Measurements from ENCODE around the gene SPDYE2.
"Not testable (repeated sequence)": the region's sequence is repeated elsewhere in the genome, so short reads cannot be mapped to it uniquely, and the experiment has no call there.

DNA sequence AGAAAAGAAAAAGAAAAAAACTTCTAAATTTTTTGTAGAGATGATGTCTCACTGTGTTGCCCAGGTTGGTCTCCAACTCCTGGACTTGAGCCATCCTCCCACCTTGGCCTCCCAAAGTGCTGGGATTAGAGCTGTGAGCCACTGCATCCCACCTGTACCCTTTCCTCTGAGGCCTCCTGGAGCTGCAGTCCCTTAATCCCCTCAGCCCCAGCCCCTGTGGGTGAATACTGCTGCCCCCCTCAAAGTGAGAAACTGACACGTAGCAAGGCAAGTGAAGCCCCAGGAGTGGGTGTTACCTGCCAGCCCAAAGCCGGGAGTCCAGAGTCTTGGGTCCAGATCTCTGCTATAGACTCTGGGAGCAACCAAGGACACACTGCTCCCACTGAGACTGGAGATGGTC, 26.2 kb upstream of the SPDYE2 start:
- TF ChIP-seq, protein P1, sequence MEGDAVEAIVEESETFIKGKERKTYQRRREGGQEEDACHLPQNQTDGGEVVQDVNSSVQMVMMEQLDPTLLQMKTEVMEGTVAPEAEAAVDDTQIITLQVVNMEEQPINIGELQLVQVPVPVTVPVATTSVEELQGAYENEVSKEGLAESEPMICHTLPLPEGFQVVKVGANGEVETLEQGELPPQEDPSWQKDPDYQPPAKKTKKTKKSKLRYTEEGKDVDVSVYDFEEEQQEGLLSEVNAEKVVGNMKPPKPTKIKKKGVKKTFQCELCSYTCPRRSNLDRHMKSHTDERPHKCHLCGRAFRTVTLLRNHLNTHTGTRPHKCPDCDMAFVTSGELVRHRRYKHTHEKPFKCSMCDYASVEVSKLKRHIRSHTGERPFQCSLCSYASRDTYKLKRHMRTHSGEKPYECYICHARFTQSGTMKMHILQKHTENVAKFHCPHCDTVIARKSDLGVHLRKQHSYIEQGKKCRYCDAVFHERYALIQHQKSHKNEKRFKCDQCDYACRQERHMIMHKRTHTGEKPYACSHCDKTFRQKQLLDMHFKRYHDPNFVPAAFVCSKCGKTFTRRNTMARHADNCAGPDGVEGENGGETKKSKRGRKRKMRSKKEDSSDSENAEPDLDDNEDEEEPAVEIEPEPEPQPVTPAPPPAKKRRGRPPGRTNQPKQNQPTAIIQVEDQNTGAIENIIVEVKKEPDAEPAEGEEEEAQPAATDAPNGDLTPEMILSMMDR (IDR thresholded peaks at IDR 0.05; ENCODE audit: low read depth, low read length, missing input control), result not testable (repeated sequence)
- TF ChIP-seq SP1 (IDR thresholded peaks at IDR 0.05); HNF4G (IDR thresholded peaks at IDR 0.05); TAF1 (conservative IDR thresholded peaks at IDR 0.05); GABPA (IDR thresholded peaks at IDR 0.05 in 1 of 2, conservative IDR thresholded peaks at IDR 0.05 in 1 of 2); RAD21 (IDR thresholded peaks at IDR 0.05); YY1 (IDR thresholded peaks at IDR 0.05); JUND (IDR thresholded peaks at IDR 0.05); FOXA2 (IDR thresholded peaks at IDR 0.05): not testable (repeated sequence)
- TF ChIP-seq, protein P2, sequence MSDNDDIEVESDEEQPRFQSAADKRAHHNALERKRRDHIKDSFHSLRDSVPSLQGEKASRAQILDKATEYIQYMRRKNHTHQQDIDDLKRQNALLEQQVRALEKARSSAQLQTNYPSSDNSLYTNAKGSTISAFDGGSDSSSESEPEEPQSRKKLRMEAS (IDR thresholded peaks at IDR 0.05), result not testable (repeated sequence)
- TF ChIP-seq, protein P3, sequence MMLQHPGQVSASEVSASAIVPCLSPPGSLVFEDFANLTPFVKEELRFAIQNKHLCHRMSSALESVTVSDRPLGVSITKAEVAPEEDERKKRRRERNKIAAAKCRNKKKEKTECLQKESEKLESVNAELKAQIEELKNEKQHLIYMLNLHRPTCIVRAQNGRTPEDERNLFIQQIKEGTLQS (IDR thresholded peaks at IDR 0.05), result not testable (repeated sequence)
- TF ChIP-seq, protein P4, sequence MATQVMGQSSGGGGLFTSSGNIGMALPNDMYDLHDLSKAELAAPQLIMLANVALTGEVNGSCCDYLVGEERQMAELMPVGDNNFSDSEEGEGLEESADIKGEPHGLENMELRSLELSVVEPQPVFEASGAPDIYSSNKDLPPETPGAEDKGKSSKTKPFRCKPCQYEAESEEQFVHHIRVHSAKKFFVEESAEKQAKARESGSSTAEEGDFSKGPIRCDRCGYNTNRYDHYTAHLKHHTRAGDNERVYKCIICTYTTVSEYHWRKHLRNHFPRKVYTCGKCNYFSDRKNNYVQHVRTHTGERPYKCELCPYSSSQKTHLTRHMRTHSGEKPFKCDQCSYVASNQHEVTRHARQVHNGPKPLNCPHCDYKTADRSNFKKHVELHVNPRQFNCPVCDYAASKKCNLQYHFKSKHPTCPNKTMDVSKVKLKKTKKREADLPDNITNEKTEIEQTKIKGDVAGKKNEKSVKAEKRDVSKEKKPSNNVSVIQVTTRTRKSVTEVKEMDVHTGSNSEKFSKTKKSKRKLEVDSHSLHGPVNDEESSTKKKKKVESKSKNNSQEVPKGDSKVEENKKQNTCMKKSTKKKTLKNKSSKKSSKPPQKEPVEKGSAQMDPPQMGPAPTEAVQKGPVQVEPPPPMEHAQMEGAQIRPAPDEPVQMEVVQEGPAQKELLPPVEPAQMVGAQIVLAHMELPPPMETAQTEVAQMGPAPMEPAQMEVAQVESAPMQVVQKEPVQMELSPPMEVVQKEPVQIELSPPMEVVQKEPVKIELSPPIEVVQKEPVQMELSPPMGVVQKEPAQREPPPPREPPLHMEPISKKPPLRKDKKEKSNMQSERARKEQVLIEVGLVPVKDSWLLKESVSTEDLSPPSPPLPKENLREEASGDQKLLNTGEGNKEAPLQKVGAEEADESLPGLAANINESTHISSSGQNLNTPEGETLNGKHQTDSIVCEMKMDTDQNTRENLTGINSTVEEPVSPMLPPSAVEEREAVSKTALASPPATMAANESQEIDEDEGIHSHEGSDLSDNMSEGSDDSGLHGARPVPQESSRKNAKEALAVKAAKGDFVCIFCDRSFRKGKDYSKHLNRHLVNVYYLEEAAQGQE (IDR thresholded peaks at IDR 0.05), result not testable (repeated sequence)
- TF ChIP-seq, protein P5, sequence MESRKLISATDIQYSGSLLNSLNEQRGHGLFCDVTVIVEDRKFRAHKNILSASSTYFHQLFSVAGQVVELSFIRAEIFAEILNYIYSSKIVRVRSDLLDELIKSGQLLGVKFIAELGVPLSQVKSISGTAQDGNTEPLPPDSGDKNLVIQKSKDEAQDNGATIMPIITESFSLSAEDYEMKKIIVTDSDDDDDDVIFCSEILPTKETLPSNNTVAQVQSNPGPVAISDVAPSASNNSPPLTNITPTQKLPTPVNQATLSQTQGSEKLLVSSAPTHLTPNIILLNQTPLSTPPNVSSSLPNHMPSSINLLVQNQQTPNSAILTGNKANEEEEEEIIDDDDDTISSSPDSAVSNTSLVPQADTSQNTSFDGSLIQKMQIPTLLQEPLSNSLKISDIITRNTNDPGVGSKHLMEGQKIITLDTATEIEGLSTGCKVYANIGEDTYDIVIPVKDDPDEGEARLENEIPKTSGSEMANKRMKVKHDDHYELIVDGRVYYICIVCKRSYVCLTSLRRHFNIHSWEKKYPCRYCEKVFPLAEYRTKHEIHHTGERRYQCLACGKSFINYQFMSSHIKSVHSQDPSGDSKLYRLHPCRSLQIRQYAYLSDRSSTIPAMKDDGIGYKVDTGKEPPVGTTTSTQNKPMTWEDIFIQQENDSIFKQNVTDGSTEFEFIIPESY (IDR thresholded peaks at IDR 0.05), result not testable (repeated sequence)
